ENCODE data around the gene ZBTB14.
A peak's percentile ranks its signal among the peaks of the same experiment; 100 is the strongest.

Gene ZBTB14

GRCh38 chr18:5295231-5295920 is at the start of gene ZBTB14:
TSS of gene ZBTB14 (minus strand) at chr18:5295726. CDS start at chr18:5293246, 2,480 bp downstream.
- DNase-seq (ENCODE audit: low read depth): no peak
- H3K4me3 ChIP-seq (ENCODE audit: low read depth, low read length): peak within 1 kb of the TSS; percentile 84

- no peak for DNase-seq (ENCODE audit: low read depth)
- no peak overlapping the region for H3K4me3 ChIP-seq (ENCODE audit: low read depth, low read length)
Measured at GRCh38 chr18:5339202-5339834, 43.8 kb upstream of the ZBTB14 start.

- DNase-seq (ENCODE audit: low read depth): no peak
- H3K4me3 ChIP-seq (ENCODE audit: low read depth, low read length): no peak overlapping the region
Measured at GRCh38 chr18:5334456-5335075, 39.0 kb upstream of the ZBTB14 start.

GRCh38 chr18:5318061-5318700 is 22.7 kb upstream of the ZBTB14 start:
- no peak overlapping the region for H3K4me3 ChIP-seq (ENCODE audit: low read depth, low read length)
- no peak for DNase-seq (ENCODE audit: low read depth)

- no peak overlapping the region for H3K4me3 ChIP-seq (ENCODE audit: low read depth, low read length)
- peak; percentile 4 for DNase-seq (ENCODE audit: low read depth)
Measured at GRCh38 chr18:5317186-5317585, 21.7 kb upstream of the ZBTB14 start.

GRCh38 chr18:5315838-5316237 is 20.3 kb upstream of the ZBTB14 start:
- no peak for DNase-seq (ENCODE audit: low read depth)
- no peak overlapping the region for H3K4me3 ChIP-seq (ENCODE audit: low read depth, low read length)

GRCh38 chr18:5311301-5311989 is 15.9 kb upstream of the ZBTB14 start:
- DNase-seq (ENCODE audit: low read depth): peak; percentile 17

GRCh38 chr18:5309888-5310470 is 14.5 kb upstream of the ZBTB14 start:
- H3K4me3 ChIP-seq (ENCODE audit: low read depth, low read length): no peak overlapping the region
- no peak for DNase-seq (ENCODE audit: low read depth)

More at GRCh38 chr18:5311301-5311989, 15.9 kb upstream of the ZBTB14 start:
- H3K4me3 ChIP-seq (ENCODE audit: low read depth, low read length): no peak overlapping the region

GRCh38 chr18:5305835-5306234 is 10.3 kb upstream of the ZBTB14 start:
- H3K4me3 ChIP-seq (ENCODE audit: low read depth, low read length): no peak overlapping the region
- no peak for DNase-seq (ENCODE audit: low read depth)

- H3K4me3 ChIP-seq (ENCODE audit: low read depth, low read length): no peak overlapping the region
- no peak for DNase-seq (ENCODE audit: low read depth)
Measured at GRCh38 chr18:5304232-5304631, 8.7 kb upstream of the ZBTB14 start.

- H3K4me3 ChIP-seq (ENCODE audit: low read depth, low read length): no peak overlapping the region
- DNase-seq (ENCODE audit: low read depth): no peak
Measured at GRCh38 chr18:5303636-5304035, 8.1 kb upstream of the ZBTB14 start.

- H3K4me3 ChIP-seq (ENCODE audit: low read depth, low read length): no peak overlapping the region
- no peak for DNase-seq (ENCODE audit: low read depth)
Measured at GRCh38 chr18:5302606-5303005, 7.1 kb upstream of the ZBTB14 start.

GRCh38 chr18:5300476-5301010 is 5.0 kb upstream of the ZBTB14 start:
- DNase-seq (ENCODE audit: low read depth): no peak
- no peak overlapping the region for H3K4me3 ChIP-seq (ENCODE audit: low read depth, low read length)

GRCh38 chr18:5298156-5298852 is 2.8 kb upstream of the ZBTB14 start:
- no peak for DNase-seq (ENCODE audit: low read depth)
- no peak overlapping the region for H3K4me3 ChIP-seq (ENCODE audit: low read depth, low read length)

GRCh38 chr18:5297597-5297996 is 2.1 kb upstream of the ZBTB14 start:
- no peak overlapping the region for H3K4me3 ChIP-seq (ENCODE audit: low read depth, low read length)
- DNase-seq (ENCODE audit: low read depth): no peak

- DNase-seq (ENCODE audit: low read depth): peak; percentile 64
- H3K4me3 ChIP-seq (ENCODE audit: low read depth, low read length): peak overlapping the region; percentile 84
Measured at GRCh38 chr18:5296706-5297320, 1.3 kb upstream of the ZBTB14 start.

GRCh38 chr18:5295981-5296705 is 617 bp upstream of the ZBTB14 start:
- peak overlapping the region; percentile 84 for H3K4me3 ChIP-seq (ENCODE audit: low read depth, low read length)
- peak; percentile 88 for DNase-seq (ENCODE audit: low read depth)
